Tibial artery (tissue), 4 donors: ENCODE results near the gene TLE5.
"Not testable (repeated sequence)": the region's sequence is repeated elsewhere in the genome, so short reads cannot be mapped to it uniquely, and the experiment has no call there.

ENCODE experiments used
- DNase-seq, 2 donors: peaks; one replicate each; pipeline ENCODE4 v3.0.0-alpha.2; 2019
- H3K27ac ChIP-seq, 2 donors: fragments of 200-600 bp; sonication (generic) in 1 of 2; 1 replicate in 1 of 2; 2 replicates in 1 of 2; pipeline ENCODE4 v1.5.1; 2018 to 2019; ENCODE audit warnings: mild to moderate bottlenecking in 1 of 2
- H3K27me3 ChIP-seq, 2 donors: fragments of 200-600 bp; sonication (generic) in 1 of 2; one replicate each; pipeline versions ENCODE4 v1.5.1 to v1.6.0; 2016 to 2019
- H3K36me3 ChIP-seq, 3 donors: fragments of 200-600 bp; sonication (generic) in 2 of 3; one replicate each; pipeline ENCODE4 v1.5.1; 2016 to 2019; ENCODE audit warnings: mild to moderate bottlenecking in 2 of 3
- H3K4me1 ChIP-seq, 4 donors: fragments of 200-600 bp; sonication (generic) in 2 of 4; 1 replicate in 3 of 4; 2 replicates in 1 of 4; pipeline ENCODE4 v1.5.1; 2016 to 2019
- H3K4me3 ChIP-seq, 2 donors: fragments of 200-600 bp; sonication (generic) in 1 of 2; 1 replicate in 1 of 2; 2 replicates in 1 of 2; pipeline ENCODE4 v1.5.1; 2018 to 2019; ENCODE audit warnings: mild to moderate bottlenecking in 2 of 2
- H3K9me3 ChIP-seq, 3 donors: fragments of 200-600 bp; sonication (generic) in 1 of 3; one replicate each; pipeline ENCODE4 v1.5.1; 2016 to 2019
- CTCF ChIP-seq, 2 experiments: fragments of 200-600 bp in 1 of 2; fragments of 450-650 bp in 1 of 2; IDR thresholded peaks; one replicate each; pipeline ENCODE4 v1.5.1; 2017 to 2019; ENCODE audit warnings: antibody characterized with exemption in 2 of 2, mild to moderate bottlenecking in 1 of 2, moderate library complexity in 1 of 2
- intact Hi-C: fragments of 100-400 bp; cut with DNase I; formaldehyde crosslinking; loops from one replicate; pipeline ENCODE4 v1.15.0; 2023; ENCODE audit warnings: low total_unique reads

TLE5 gene

GRCh38 chr19:3054972-3055740, 7.1 kb downstream of the TLE5 start:
- no peak for DNase-seq
- Histone ChIP-seq H3K4me1 (peaks cover 0 to 43% (median 20%) of the 10 kb centered on the region in 4 donors), H3K36me3 (peaks cover 21 to 63% (median 53%) of the 10 kb centered on the region in 3 donors), H3K27me3 (no peaks in the 10 kb centered on the region), H3K27ac (no peak overlapping the region), H3K4me3 (no peak overlapping the region), H3K9me3 (no peaks in the 10 kb centered on the region)
- intact Hi-C loops, result no loop called here
- TF ChIP-seq CTCF (IDR thresholded peaks at IDR 0.05), result no peak

GRCh38 chr19:3054265-3054971, 7.9 kb downstream of the TLE5 start:
- Histone ChIP-seq H3K4me1 (peaks cover 0 to 36% (median 20%) of the 10 kb centered on the region in 4 donors), H3K4me3 (no peak overlapping the region), H3K36me3 (peaks cover 21 to 56% (median 48%) of the 10 kb centered on the region in 3 donors), H3K9me3 (no peaks in the 10 kb centered on the region), H3K27ac (no peak overlapping the region), H3K27me3 (no peaks in the 10 kb centered on the region)
- intact Hi-C loops, result no loop called here
- no peak for DNase-seq
- no peak for TF ChIP-seq CTCF (IDR thresholded peaks at IDR 0.05)

GRCh38 chr19:3053780-3054179, 8.5 kb downstream of the TLE5 start:
- H3K36me3 ChIP-seq, result peaks cover 21 to 50% (median 43%) of the 10 kb centered on the region in 3 donors
- DNase-seq, result no peak
- H3K27ac ChIP-seq, result no peak overlapping the region
- peaks cover 0 to 3% of the 10 kb centered on the region in 2 donors for H3K27me3 ChIP-seq
- no peak for TF ChIP-seq CTCF (IDR thresholded peaks at IDR 0.05)
- H3K4me3 ChIP-seq, result no peak overlapping the region
- no peaks in the 10 kb centered on the region for H3K9me3 ChIP-seq
- peaks cover 0 to 33% (median 20%) of the 10 kb centered on the region in 4 donors for H3K4me1 ChIP-seq
- intact Hi-C loops, result no loop called here

- Histone ChIP-seq H3K4me1 (peaks cover 0 to 31% (median 15%) of the 10 kb centered on the region in 4 donors), H3K4me3 (no peak overlapping the region), H3K27me3 (peaks cover 0 to 6% of the 10 kb centered on the region in 2 donors), H3K9me3 (no peaks in the 10 kb centered on the region), H3K36me3 (peaks cover 21 to 44% (median 37%) of the 10 kb centered on the region in 3 donors), H3K27ac (no peak overlapping the region)
- no peak for DNase-seq
- intact Hi-C loops, result no loop called here
- no peak for TF ChIP-seq CTCF (IDR thresholded peaks at IDR 0.05)
Observed at GRCh38 chr19:3053218-3053621, 9.1 kb downstream of the TLE5 start.

- H3K9me3 ChIP-seq, H3K27me3 ChIP-seq, DNase-seq, intact Hi-C loops, H3K27ac ChIP-seq, H3K4me3 ChIP-seq: not testable (repeated sequence)
- H3K4me1 ChIP-seq, result peaks cover 0 to 27% (median 10%) of the 10 kb centered on the region in 4 donors
- peaks cover 11 to 21% (median 20%) of the 10 kb centered on the region in 3 donors for H3K36me3 ChIP-seq
Observed at GRCh38 chr19:3050016-3050415, 12.3 kb downstream of the TLE5 start.

- TF ChIP-seq CTCF (IDR thresholded peaks at IDR 0.05), result no peak
- Histone ChIP-seq H3K4me3 (no peak overlapping the region), H3K9me3 (no peaks in the 10 kb centered on the region), H3K27me3 (peaks cover 0 to 9% of the 10 kb centered on the region in 2 donors), H3K27ac (no peak overlapping the region), H3K36me3 (peaks cover 9 to 12% (median 11%) of the 10 kb centered on the region in 3 donors), H3K4me1 (peaks cover 0 to 22% (median 10%) of the 10 kb centered on the region in 4 donors)
- no peak for DNase-seq
- intact Hi-C loops, result no loop called here
Observed at GRCh38 chr19:3049089-3049488, 13.2 kb downstream of the TLE5 start.
